OCI-LY1 (cell line): ENCODE measurements around the gene PRKG2.

Source experiments
- H2AFZ ChIP-seq: fragments of 200-600 bp; sonication (generic), shearing (Covaris generic); 2 replicates; pipeline ENCODE4 v1.6.0; 2014; ENCODE audit warnings: antibody characterized with exemption, mild to moderate bottlenecking, low read length
- H3F3A ChIP-seq: fragments of 200-600 bp; sonication (generic), shearing (Covaris generic); 2 replicates; pipeline ENCODE4 v1.6.0; 2014; ENCODE audit warnings: mild to moderate bottlenecking, antibody characterized with exemption, low read length, moderate library complexity; ENCODE audit not compliant: insufficient read depth
- H3K27ac ChIP-seq: fragments of 200-600 bp; sonication (generic); 2 replicates; pipeline ENCODE4 v1.5.1; 2014; ENCODE audit warnings: low read length, mixed run types, mild to moderate bottlenecking, low read depth; ENCODE audit not compliant: poor library complexity, severe bottlenecking
- H3K27me3 ChIP-seq: fragments of 200-600 bp; sonication (generic); 2 replicates; pipeline ENCODE4 v1.6.0; 2014; ENCODE audit warnings: antibody characterized with exemption, mild to moderate bottlenecking, low read length, moderate library complexity; ENCODE audit not compliant: insufficient read depth
- H3K36me3 ChIP-seq: fragments of 200-600 bp; sonication (generic); 2 replicates; pipeline ENCODE4 v1.6.1; 2014; ENCODE audit warnings: mild to moderate bottlenecking, antibody characterized with exemption, low read length, moderate library complexity, mixed read lengths; ENCODE audit not compliant: insufficient read depth
- H3K4me1 ChIP-seq: fragments of 200-600 bp; sonication (generic); 2 replicates; pipeline ENCODE4 v1.5.1; 2014; ENCODE audit warnings: mild to moderate bottlenecking, low read length, moderate library complexity; ENCODE audit not compliant: insufficient read depth, severe bottlenecking
- H3K4me2 ChIP-seq: fragments of 200-600 bp; sonication (generic), shearing (Covaris generic); 2 replicates; pipeline ENCODE4 v1.6.1; 2014; ENCODE audit warnings: low read length
- H3K4me3 ChIP-seq: fragments of 200-600 bp; sonication (generic); 2 replicates; pipeline ENCODE4 v1.5.1; 2014; ENCODE audit warnings: low read length, low read depth, mild to moderate bottlenecking, mixed read lengths; ENCODE audit not compliant: poor library complexity, severe bottlenecking
- H3K79me2 ChIP-seq: fragments of 200-600 bp; shearing (Covaris generic); 2 replicates; pipeline ENCODE4 v1.6.1; 2016; ENCODE audit warnings: mixed run types, low read length, mixed read lengths; ENCODE audit not compliant: insufficient read depth
- H3K9ac ChIP-seq: fragments of 200-600 bp; sonication (generic), shearing (Covaris generic); 2 replicates; pipeline ENCODE4 v1.6.1; 2014; ENCODE audit warnings: mild to moderate bottlenecking, low read length, mixed read lengths
- H3K9me2 ChIP-seq: fragments of 200-600 bp; sonication (generic), shearing (Covaris generic); 2 replicates; pipeline ENCODE4 v1.6.1; 2014; ENCODE audit warnings: low read depth, mild to moderate bottlenecking, low read length, mixed read lengths
- H3K9me3 ChIP-seq: fragments of 200-600 bp; shearing (Covaris generic); 2 replicates; pipeline ENCODE4 v1.6.1; 2014; ENCODE audit warnings: low read length, mixed read lengths
- H4K20me1 ChIP-seq: fragments of 200-600 bp; sonication (generic), shearing (Covaris generic); 2 replicates; pipeline ENCODE4 v1.6.0; 2016; ENCODE audit warnings: mild to moderate bottlenecking, low read length; ENCODE audit not compliant: insufficient read depth
- CTCF ChIP-seq: fragments of 200-600 bp; sonication (generic), shearing (Covaris generic); IDR thresholded peaks from 2 replicates; pipeline ENCODE4 v1.5.1; 2017; ENCODE audit warnings: mild to moderate bottlenecking, antibody characterized with exemption, low read length, moderate library complexity, mixed read lengths
- EZH2 ChIP-seq: fragments of 200-600 bp; sonication (generic), shearing (Covaris generic); IDR thresholded peaks from 2 replicates; pipeline ENCODE4 v1.8.0; 2017; ENCODE audit warnings: borderline replicate concordance, mixed run types, mild to moderate bottlenecking, antibody characterized with exemption, low read length, moderate library complexity, mixed read lengths

Gene PRKG2

GRCh38 chr4:81256059-81256970, 41.3 kb upstream of the PRKG2 start:
- Histone ChIP-seq H3K36me3 (no peaks in the 10 kb centered on the region), H3K27me3 (no peaks in the 10 kb centered on the region), H3K9ac (no peak overlapping the region), H2AFZ (no peak overlapping the region), H3K27ac (no peak overlapping the region), H3K4me1 (no peaks in the 10 kb centered on the region), H3K9me3 (no peaks in the 10 kb centered on the region), H3K79me2 (no peaks in the 10 kb centered on the region), H4K20me1 (no peaks in the 10 kb centered on the region), H3F3A (no peaks in the 10 kb centered on the region), H3K9me2 (no peaks in the 10 kb centered on the region), H3K4me2 (no peak overlapping the region), H3K4me3 (no peak overlapping the region)
- TF ChIP-seq EZH2 (no peak), CTCF (no peak)

DNA sequence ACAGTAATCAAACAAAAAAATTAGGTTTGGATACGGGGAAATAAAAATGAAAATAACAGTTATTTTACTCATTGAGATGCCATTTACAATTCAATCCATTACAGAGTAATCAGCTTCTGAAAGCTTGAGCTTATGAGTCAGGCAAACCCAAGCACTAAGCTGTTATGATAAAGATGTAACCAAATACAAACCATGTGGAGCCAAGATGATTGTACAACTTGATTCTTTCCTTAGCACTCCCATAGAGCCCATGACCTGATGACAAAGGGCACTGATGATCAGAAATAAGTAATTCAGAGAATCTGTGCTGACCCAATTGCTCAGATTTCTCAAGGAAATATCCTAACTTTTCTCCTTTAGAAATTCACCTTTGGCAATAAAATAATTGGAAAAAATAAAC, 40.5 kb upstream of the PRKG2 start:
- Histone ChIP-seq H3K36me3 (no peaks in the 10 kb centered on the region), H3K4me2 (no peak overlapping the region), H4K20me1 (no peaks in the 10 kb centered on the region), H3K9me2 (no peaks in the 10 kb centered on the region), H3K4me1 (no peaks in the 10 kb centered on the region), H3F3A (no peaks in the 10 kb centered on the region), H2AFZ (no peak overlapping the region), H3K4me3 (no peak overlapping the region), H3K79me2 (no peaks in the 10 kb centered on the region), H3K9ac (no peak overlapping the region), H3K27ac (no peak overlapping the region), H3K9me3 (no peaks in the 10 kb centered on the region), H3K27me3 (no peaks in the 10 kb centered on the region)
- TF ChIP-seq EZH2, result no peak
- TF ChIP-seq CTCF, result no peak

GRCh38 chr4:81250430-81250829, 35.4 kb upstream of the PRKG2 start:
- H3K9me2 ChIP-seq, result no peaks in the 10 kb centered on the region
- TF ChIP-seq EZH2 (no peak), CTCF (no peak)
- H3K9me3 ChIP-seq, result no peaks in the 10 kb centered on the region
- H3K4me3 ChIP-seq, result no peak overlapping the region
- no peaks in the 10 kb centered on the region for H3K79me2 ChIP-seq
- H3K36me3 ChIP-seq, result no peaks in the 10 kb centered on the region
- H3K4me2 ChIP-seq, result no peak overlapping the region
- H4K20me1 ChIP-seq, result no peaks in the 10 kb centered on the region
- no peak overlapping the region for H2AFZ ChIP-seq
- H3F3A ChIP-seq, result no peaks in the 10 kb centered on the region
- no peak overlapping the region for H3K27ac ChIP-seq
- H3K9ac ChIP-seq, result no peak overlapping the region
- H3K4me1 ChIP-seq, result no peaks in the 10 kb centered on the region
- H3K27me3 ChIP-seq, result no peaks in the 10 kb centered on the region
